ENCODE results near the gene DCLK2. TPM values are rescaled to one million over a fixed set of nuclear protein-coding genes. Genes with fewer than 3 reads are reported as not detected.

The DCLK2 gene
- polyA plus RNA-seq, 4 donors: 0.67 to 1.9 (median 1.1) TPM

GRCh38 chr4:150230561-150230960 is 152.3 kb downstream of the DCLK2 start:
- DNase-seq: no peak
- H3K27me3 ChIP-seq (ENCODE audit: control insufficient read depth in 3 of 3, insufficient read depth in 3 of 3, low read length in 3 of 3): peaks cover 0 to 6% (median 0%) of the 10 kb centered on the region in 3 donors
- no peaks in the 10 kb centered on the region for H3K9me3 ChIP-seq (ENCODE audit: control insufficient read depth in 2 of 2, insufficient read depth in 1 of 2, low read depth in 1 of 2, low read length in 1 of 2)
- H3K4me1 ChIP-seq (ENCODE audit: control insufficient read depth in 3 of 3, insufficient read depth in 2 of 3, low read depth in 1 of 3, low read length in 2 of 3): no peaks in the 10 kb centered on the region
- WGBS, 3 donors: 64 to 87% (median 72%) methylated on average over 2 of the region's 2 CpGs
- H3K4me3 ChIP-seq (ENCODE audit: low read depth in 1 of 3, low read length in 3 of 3): no peak overlapping the region
- no peak for FAIRE-seq
- peaks cover 0 to 4% (median 0%) of the 10 kb centered on the region in 3 donors for H3K36me3 ChIP-seq (ENCODE audit: control insufficient read depth in 3 of 3, insufficient read depth in 2 of 3, low read depth in 1 of 3, low read length in 3 of 3)
- H3K27ac ChIP-seq (ENCODE audit: low read depth in 1 of 3, low read length in 2 of 3): no peak overlapping the region

DNA sequence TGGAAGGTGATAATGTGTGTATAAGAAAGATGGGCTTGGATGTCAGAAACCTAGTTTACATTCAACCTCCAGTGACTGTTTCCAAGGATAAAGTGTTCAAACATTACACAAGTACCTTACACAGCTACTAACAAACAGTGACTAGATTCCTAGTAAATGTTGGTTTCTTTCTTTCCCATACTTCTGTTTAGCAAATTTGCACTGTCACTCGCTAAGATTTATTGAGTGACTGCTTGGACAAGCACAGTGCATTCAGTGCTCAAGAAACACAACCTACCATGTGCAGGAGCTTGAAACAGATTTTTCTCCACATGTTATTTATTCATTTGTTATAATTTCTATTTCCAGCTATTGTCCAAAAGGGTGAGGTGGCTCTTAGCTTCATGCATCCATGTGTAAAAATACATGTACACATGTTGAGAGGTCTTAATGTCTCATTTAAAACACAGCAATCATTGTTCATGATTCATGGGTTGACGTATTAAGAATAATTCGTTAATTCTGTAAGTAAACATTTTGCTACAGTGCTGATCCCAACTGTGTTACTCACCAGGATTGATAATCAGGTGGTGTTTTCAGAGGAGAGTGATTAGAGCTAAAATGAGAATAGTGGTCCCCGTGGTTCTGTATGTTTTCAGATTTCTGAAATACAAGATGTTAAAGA is 153.0 kb downstream of the DCLK2 start:
- Histone ChIP-seq H3K9me3 (ENCODE audit: control insufficient read depth in 2 of 2, insufficient read depth in 1 of 2, low read depth in 1 of 2, low read length in 1 of 2) (no peaks in the 10 kb centered on the region), H3K27me3 (ENCODE audit: control insufficient read depth in 3 of 3, insufficient read depth in 3 of 3, low read length in 3 of 3) (peaks cover 0 to 6% (median 0%) of the 10 kb centered on the region in 3 donors), H3K4me3 (ENCODE audit: low read depth in 1 of 3, low read length in 3 of 3) (no peak overlapping the region), H3K36me3 (ENCODE audit: control insufficient read depth in 3 of 3, insufficient read depth in 2 of 3, low read depth in 1 of 3, low read length in 3 of 3) (peaks cover 0 to 4% (median 0%) of the 10 kb centered on the region in 3 donors), H3K27ac (ENCODE audit: low read depth in 1 of 3, low read length in 2 of 3) (no peak overlapping the region), H3K4me1 (ENCODE audit: control insufficient read depth in 3 of 3, insufficient read depth in 2 of 3, low read depth in 1 of 3, low read length in 2 of 3) (no peaks in the 10 kb centered on the region)
- no peak for FAIRE-seq
- DNase-seq: no peak
- WGBS, 3 donors: 78 to 82% (median 81%) methylated on average over 4 of the region's 4 CpGs

DNA sequence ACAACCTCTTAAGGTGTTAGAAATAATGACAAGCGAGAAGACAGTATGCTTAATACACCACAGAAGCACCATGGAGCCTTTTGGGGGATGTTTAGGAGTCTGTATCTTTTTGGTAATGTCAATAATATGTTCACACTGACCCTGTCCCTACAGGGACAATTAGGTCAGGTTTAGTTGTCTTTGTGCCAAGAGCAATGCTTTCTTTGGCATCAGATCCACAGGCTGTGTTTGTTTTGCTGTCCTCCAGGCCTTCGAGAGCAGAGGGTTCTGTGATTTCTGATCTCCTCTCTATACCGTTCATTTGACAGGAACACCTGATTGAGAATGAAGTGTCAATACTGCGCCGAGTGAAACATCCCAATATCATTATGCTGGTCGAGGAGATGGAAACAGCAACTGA is 153.8 kb downstream of the DCLK2 start:
- Histone ChIP-seq H3K4me1 (ENCODE audit: control insufficient read depth in 3 of 3, insufficient read depth in 2 of 3, low read depth in 1 of 3, low read length in 2 of 3) (no peaks in the 10 kb centered on the region), H3K4me3 (ENCODE audit: low read depth in 1 of 3, low read length in 3 of 3) (no peak overlapping the region), H3K9me3 (ENCODE audit: control insufficient read depth in 2 of 2, insufficient read depth in 1 of 2, low read depth in 1 of 2, low read length in 1 of 2) (no peaks in the 10 kb centered on the region), H3K27me3 (ENCODE audit: control insufficient read depth in 3 of 3, insufficient read depth in 3 of 3, low read length in 3 of 3) (peaks cover 0 to 6% (median 0%) of the 10 kb centered on the region in 3 donors), H3K36me3 (ENCODE audit: control insufficient read depth in 3 of 3, insufficient read depth in 2 of 3, low read depth in 1 of 3, low read length in 3 of 3) (peaks cover 0 to 4% (median 0%) of the 10 kb centered on the region in 3 donors), H3K27ac (ENCODE audit: low read depth in 1 of 3, low read length in 2 of 3) (no peak overlapping the region)
- FAIRE-seq: no peak
- 73 to 78% (median 77%) methylated on average over 6 of the region's 6 CpGs for WGBS, 3 donors
- DNase-seq: no peak

GRCh38 chr4:150234246-150234645 is 156.0 kb downstream of the DCLK2 start:
- Histone ChIP-seq H3K27ac (ENCODE audit: low read depth in 1 of 3, low read length in 2 of 3) (no peak overlapping the region), H3K4me1 (ENCODE audit: control insufficient read depth in 3 of 3, insufficient read depth in 2 of 3, low read depth in 1 of 3, low read length in 2 of 3) (no peaks in the 10 kb centered on the region), H3K9me3 (ENCODE audit: control insufficient read depth in 2 of 2, insufficient read depth in 1 of 2, low read depth in 1 of 2, low read length in 1 of 2) (no peaks in the 10 kb centered on the region), H3K27me3 (ENCODE audit: control insufficient read depth in 3 of 3, insufficient read depth in 3 of 3, low read length in 3 of 3) (peaks cover 0 to 6% (median 0%) of the 10 kb centered on the region in 3 donors), H3K36me3 (ENCODE audit: control insufficient read depth in 3 of 3, insufficient read depth in 2 of 3, low read depth in 1 of 3, low read length in 3 of 3) (peaks cover 0 to 4% (median 0%) of the 10 kb centered on the region in 3 donors), H3K4me3 (ENCODE audit: low read depth in 1 of 3, low read length in 3 of 3) (no peak overlapping the region)
- FAIRE-seq (no peak), DNase-seq (no peak)
- 80 to 88% (median 81%) methylated on average over 5 of the region's 5 CpGs for WGBS, 3 donors

GRCh38 chr4:150235317-150235716 is 157.1 kb downstream of the DCLK2 start:
- Histone ChIP-seq H3K9me3 (ENCODE audit: control insufficient read depth in 2 of 2, insufficient read depth in 1 of 2, low read depth in 1 of 2, low read length in 1 of 2) (no peaks in the 10 kb centered on the region), H3K27me3 (ENCODE audit: control insufficient read depth in 3 of 3, insufficient read depth in 3 of 3, low read length in 3 of 3) (peaks cover 0 to 6% (median 0%) of the 10 kb centered on the region in 3 donors), H3K27ac (ENCODE audit: low read depth in 1 of 3, low read length in 2 of 3) (peak overlapping the region in 1 of 3 donors; percentile 39), H3K4me1 (ENCODE audit: control insufficient read depth in 3 of 3, insufficient read depth in 2 of 3, low read depth in 1 of 3, low read length in 2 of 3) (no peaks in the 10 kb centered on the region), H3K4me3 (ENCODE audit: low read depth in 1 of 3, low read length in 3 of 3) (no peak overlapping the region), H3K36me3 (ENCODE audit: control insufficient read depth in 3 of 3, insufficient read depth in 2 of 3, low read depth in 1 of 3, low read length in 3 of 3) (peaks cover 0 to 4% (median 0%) of the 10 kb centered on the region in 3 donors)
- no peak for FAIRE-seq
- DNase-seq: no peak
- WGBS, 3 donors: 82 to 86% (median 84%) methylated on average over 5 of the region's 5 CpGs

- WGBS, 3 donors: 69 to 87% (median 72%) methylated on average over 6 of the region's 6 CpGs
- no peak for DNase-seq
- peak overlapping the region in 1 of 3 donors; percentile 11 for H3K27ac ChIP-seq (ENCODE audit: low read depth in 1 of 3, low read length in 2 of 3)
Observed at GRCh38 chr4:150235808-150236271, 157.6 kb downstream of the DCLK2 start.

DNA sequence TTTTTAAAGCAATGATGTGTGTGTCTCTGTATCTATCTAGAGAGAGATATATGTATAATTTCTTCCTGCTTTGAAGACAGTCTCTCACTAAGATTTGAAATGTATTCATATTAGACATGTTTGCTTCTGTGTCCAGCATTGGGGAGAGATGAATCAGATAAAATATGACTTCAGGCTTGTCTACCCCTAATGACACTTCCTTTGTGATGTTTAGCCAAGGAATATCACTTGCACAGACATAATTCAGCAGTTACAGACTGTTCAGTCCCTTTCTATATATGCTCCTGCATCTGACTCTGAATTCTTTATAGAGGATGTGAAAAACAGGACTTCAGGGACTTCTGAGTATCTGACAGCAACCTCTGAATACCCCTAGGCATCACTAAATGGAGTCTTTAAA is 158.4 kb downstream of the DCLK2 start:
- Histone ChIP-seq H3K27me3 (ENCODE audit: control insufficient read depth in 3 of 3, insufficient read depth in 3 of 3, low read length in 3 of 3) (peaks cover 0 to 6% (median 0%) of the 10 kb centered on the region in 3 donors), H3K36me3 (ENCODE audit: control insufficient read depth in 3 of 3, insufficient read depth in 2 of 3, low read depth in 1 of 3, low read length in 3 of 3) (peaks cover 0 to 4% (median 0%) of the 10 kb centered on the region in 3 donors), H3K4me1 (ENCODE audit: control insufficient read depth in 3 of 3, insufficient read depth in 2 of 3, low read depth in 1 of 3, low read length in 2 of 3) (no peaks in the 10 kb centered on the region), H3K27ac (ENCODE audit: low read depth in 1 of 3, low read length in 2 of 3) (peak overlapping the region in 1 of 3 donors; percentile 21), H3K9me3 (ENCODE audit: control insufficient read depth in 2 of 2, insufficient read depth in 1 of 2, low read depth in 1 of 2, low read length in 1 of 2) (no peaks in the 10 kb centered on the region), H3K4me3 (ENCODE audit: low read depth in 1 of 3, low read length in 3 of 3) (no peak overlapping the region)
- no peak for DNase-seq
- no peak for FAIRE-seq

More at GRCh38 chr4:150235808-150236271, 157.6 kb downstream of the DCLK2 start:
- H3K27me3 ChIP-seq (ENCODE audit: control insufficient read depth in 3 of 3, insufficient read depth in 3 of 3, low read length in 3 of 3): peaks cover 0 to 6% (median 0%) of the 10 kb centered on the region in 3 donors
- FAIRE-seq: no peak
- H3K4me1 ChIP-seq (ENCODE audit: control insufficient read depth in 3 of 3, insufficient read depth in 2 of 3, low read depth in 1 of 3, low read length in 2 of 3): no peaks in the 10 kb centered on the region
- peaks cover 0 to 4% (median 0%) of the 10 kb centered on the region in 3 donors for H3K36me3 ChIP-seq (ENCODE audit: control insufficient read depth in 3 of 3, insufficient read depth in 2 of 3, low read depth in 1 of 3, low read length in 3 of 3)
- no peak overlapping the region for H3K4me3 ChIP-seq (ENCODE audit: low read depth in 1 of 3, low read length in 3 of 3)
- no peaks in the 10 kb centered on the region for H3K9me3 ChIP-seq (ENCODE audit: control insufficient read depth in 2 of 2, insufficient read depth in 1 of 2, low read depth in 1 of 2, low read length in 1 of 2)

GRCh38 chr4:150237110-150237872 is 159.0 kb downstream of the DCLK2 start:
- no peak for FAIRE-seq
- WGBS, 3 donors: 49 to 55% (median 54%) methylated on average over 6 of the region's 6 CpGs
- H3K27ac ChIP-seq (ENCODE audit: low read depth in 1 of 3, low read length in 2 of 3): no peak overlapping the region

More at GRCh38 chr4:150237110-150237872, 159.0 kb downstream of the DCLK2 start:
- Histone ChIP-seq H3K4me1 (ENCODE audit: control insufficient read depth in 3 of 3, insufficient read depth in 2 of 3, low read depth in 1 of 3, low read length in 2 of 3) (no peaks in the 10 kb centered on the region), H3K27me3 (ENCODE audit: control insufficient read depth in 3 of 3, insufficient read depth in 3 of 3, low read length in 3 of 3) (peaks cover 0 to 6% (median 0%) of the 10 kb centered on the region in 3 donors), H3K9me3 (ENCODE audit: control insufficient read depth in 2 of 2, insufficient read depth in 1 of 2, low read depth in 1 of 2, low read length in 1 of 2) (no peaks in the 10 kb centered on the region), H3K4me3 (ENCODE audit: low read depth in 1 of 3, low read length in 3 of 3) (no peak overlapping the region), H3K36me3 (ENCODE audit: control insufficient read depth in 3 of 3, insufficient read depth in 2 of 3, low read depth in 1 of 3, low read length in 3 of 3) (peaks cover 0 to 4% (median 0%) of the 10 kb centered on the region in 3 donors)
- DNase-seq: no peak
